Mesendoderm (in vitro differentiated cells): ENCODE results near the gene CELF5. TPM values are rescaled to one million over a fixed set of nuclear protein-coding genes. Genes with fewer than 3 reads are reported as not detected.
A peak's percentile ranks its signal among the peaks of the same experiment; 100 is the strongest.

Experiments used
- DNase-seq: peaks from one replicate; pipeline ENCODE4 v3.0.0; 2013
- H2AK5ac ChIP-seq: 2 replicates; pipeline ENCODE4 v1.6.1; 2013; ENCODE audit warnings: low read length, inconsistent platforms
- H2BK120ac ChIP-seq: 2 replicates; pipeline ENCODE4 v1.6.1; 2013; ENCODE audit warnings: low read depth, mild to moderate bottlenecking, low read length, moderate library complexity, mixed read lengths
- H2BK15ac ChIP-seq: replicated peaks from 2 replicates; pipeline ENCODE4 v1.6.1; 2013; ENCODE audit warnings: low read depth, mild to moderate bottlenecking, moderate library complexity
- H2BK5ac ChIP-seq: 2 replicates; pipeline ENCODE4 v1.6.1; 2013; ENCODE audit warnings: low read length, inconsistent platforms
- H3K18ac ChIP-seq: 2 replicates; pipeline ENCODE4 v1.6.1; 2013; ENCODE audit warnings: mild to moderate bottlenecking, low read length, mixed read lengths
- H3K23ac ChIP-seq: one replicate; pipeline ENCODE4 v1.6.1; 2013; ENCODE audit warnings: low read length
- H3K27ac ChIP-seq: 2 replicates; pipeline ENCODE4 v1.5.1; 2013; ENCODE audit warnings: low read depth, mild to moderate bottlenecking, inconsistent platforms, low read length, moderate library complexity
- H3K27me3 ChIP-seq: 2 replicates; pipeline ENCODE4 v1.6.1; 2013; ENCODE audit warnings: low read length, control low read depth, mild to moderate bottlenecking, inconsistent platforms; ENCODE audit not compliant: insufficient read depth, poor library complexity
- H3K36me3 ChIP-seq: 2 replicates; pipeline ENCODE4 v1.6.1; 2013; ENCODE audit warnings: low read length, inconsistent platforms; ENCODE audit not compliant: control insufficient read depth, insufficient read depth
- H3K4ac ChIP-seq: one replicate; pipeline ENCODE4 v1.6.1; 2013; ENCODE audit warnings: low read depth, mild to moderate bottlenecking, low read length, moderate library complexity
- H3K4me1 ChIP-seq: 2 replicates; pipeline ENCODE4 v1.6.1; 2013; ENCODE audit warnings: low read depth, low read length, inconsistent platforms; ENCODE audit not compliant: control insufficient read depth
- H3K4me2 ChIP-seq: 2 replicates; pipeline ENCODE4 v1.6.1; 2013; ENCODE audit warnings: low read length
- H3K4me3 ChIP-seq: 2 replicates; pipeline ENCODE4 v1.5.1; 2013; ENCODE audit warnings: mild to moderate bottlenecking, low read length
- H3K56ac ChIP-seq: one replicate; pipeline ENCODE4 v1.6.1; 2013; ENCODE audit warnings: low read length
- H3K79me1 ChIP-seq: 2 replicates; pipeline ENCODE4 v1.6.1; 2013; ENCODE audit warnings: low read length, inconsistent platforms
- H3K79me2 ChIP-seq: 2 replicates; pipeline ENCODE4 v1.6.1; 2013; ENCODE audit warnings: mild to moderate bottlenecking, low read length; ENCODE audit not compliant: control insufficient read depth, insufficient read depth
- H3K9ac ChIP-seq: 2 replicates; pipeline ENCODE4 v1.6.1; 2013; ENCODE audit warnings: low read length, inconsistent platforms
- H4K5ac ChIP-seq: one replicate; pipeline ENCODE4 v1.6.1; 2013; ENCODE audit warnings: low read length
- H4K8ac ChIP-seq: one replicate; pipeline ENCODE4 v1.6.1; 2013; ENCODE audit warnings: low read depth, mild to moderate bottlenecking, control low read depth, low read length, moderate library complexity
- WGBS: extraction: QIAGEN DNeasy Blood & Tissue Kit; methylation state at CpG from one replicate; pipeline ENCODE4 v1.1.7; 2013; ENCODE audit warnings: low lambda C conversion rate, missing lambda C conversion rate; ENCODE audit not compliant: insufficient coverage; ENCODE audit errors: extremely low coverage; 5-methylcytosine and 5-hydroxymethylcytosine counted together
- polyA plus RNA-seq, 2 experiments: library from polyadenylated mRNA; stranded (reverse); fragments of 200-250 nt; gene quantifications; one replicate each; pipeline ENCODE4 v1.2.3, GENCODE V29; 2013

CELF5 gene
- 0.65 TPM for polyA plus RNA-seq (2013, experiment 1 of 2)
- 0.73 TPM for polyA plus RNA-seq (2013, experiment 2 of 2)

DNA sequence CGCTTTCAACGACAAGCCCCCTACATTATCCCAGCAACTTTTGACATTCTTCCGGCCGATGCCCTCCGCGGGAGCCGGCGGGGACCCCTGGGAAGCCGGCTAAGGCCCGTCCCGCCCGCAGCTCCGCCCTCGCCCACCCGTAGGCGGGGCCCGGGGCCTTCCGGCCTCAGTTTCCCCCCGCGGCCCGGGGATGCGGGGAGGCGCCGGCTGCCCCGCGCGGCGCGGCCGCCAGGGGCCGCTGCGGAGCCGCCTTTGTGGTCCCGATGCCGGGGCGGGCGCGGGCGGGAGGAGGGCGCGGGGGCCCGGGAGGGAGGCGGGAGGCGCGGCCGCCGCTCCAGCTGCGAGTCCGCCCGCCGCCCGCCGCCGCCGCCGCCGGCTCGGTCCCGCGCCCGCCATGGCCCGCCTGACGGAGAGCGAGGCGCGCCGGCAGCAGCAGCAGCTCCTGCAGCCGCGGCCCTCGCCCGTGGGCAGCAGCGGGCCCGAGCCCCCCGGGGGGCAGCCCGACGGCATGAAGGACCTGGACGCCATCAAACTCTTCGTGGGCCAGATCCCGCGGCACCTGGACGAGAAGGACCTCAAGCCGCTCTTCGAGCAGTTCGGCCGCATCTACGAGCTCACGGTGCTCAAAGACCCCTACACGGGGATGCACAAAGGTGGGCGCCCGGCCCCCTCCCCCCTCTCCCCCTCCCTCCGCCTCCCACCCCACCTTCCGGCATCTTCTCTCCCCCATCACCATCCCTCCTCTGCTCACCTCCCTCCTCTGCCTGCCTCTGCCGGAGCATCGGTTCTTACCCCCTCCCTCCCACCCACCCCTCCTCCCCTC lies at the start of gene CELF5:
Gene CELF5 (plus strand): TSS at position 316 of the 823 bp plus-strand sequence. CDS start 79 bp downstream, at position 395.
- Histone ChIP-seq H3K4me2 (peak within 1 kb of the TSS; percentile 3), H3K18ac (no peak within 1 kb of the TSS), H2AK5ac (no peak within 1 kb of the TSS), H3K4me3 (no peak within 1 kb of the TSS), H3K9ac (no peak within 1 kb of the TSS), H3K79me1 (no peaks in the 10 kb centered on the region), H4K5ac (no peak within 1 kb of the TSS), H3K27ac (no peak within 1 kb of the TSS), H3K36me3 (no peaks in the 10 kb centered on the region), H2BK15ac (no peak within 1 kb of the TSS), H3K27me3 (peaks cover 2% of the 10 kb centered on the region), H3K23ac (no peak within 1 kb of the TSS), H2BK5ac (no peak within 1 kb of the TSS), H3K56ac (peak within 1 kb of the TSS; percentile 44), H3K4ac (no peak within 1 kb of the TSS), H3K79me2 (no peaks in the 10 kb centered on the region), H2BK120ac (no peak within 1 kb of the TSS), H4K8ac (no peak within 1 kb of the TSS), H3K4me1 (no peaks in the 10 kb centered on the region)
- peak; percentile 44 for DNase-seq
- no CpG with 5 or more reads among the region's 94 CpGs for WGBS

DNA sequence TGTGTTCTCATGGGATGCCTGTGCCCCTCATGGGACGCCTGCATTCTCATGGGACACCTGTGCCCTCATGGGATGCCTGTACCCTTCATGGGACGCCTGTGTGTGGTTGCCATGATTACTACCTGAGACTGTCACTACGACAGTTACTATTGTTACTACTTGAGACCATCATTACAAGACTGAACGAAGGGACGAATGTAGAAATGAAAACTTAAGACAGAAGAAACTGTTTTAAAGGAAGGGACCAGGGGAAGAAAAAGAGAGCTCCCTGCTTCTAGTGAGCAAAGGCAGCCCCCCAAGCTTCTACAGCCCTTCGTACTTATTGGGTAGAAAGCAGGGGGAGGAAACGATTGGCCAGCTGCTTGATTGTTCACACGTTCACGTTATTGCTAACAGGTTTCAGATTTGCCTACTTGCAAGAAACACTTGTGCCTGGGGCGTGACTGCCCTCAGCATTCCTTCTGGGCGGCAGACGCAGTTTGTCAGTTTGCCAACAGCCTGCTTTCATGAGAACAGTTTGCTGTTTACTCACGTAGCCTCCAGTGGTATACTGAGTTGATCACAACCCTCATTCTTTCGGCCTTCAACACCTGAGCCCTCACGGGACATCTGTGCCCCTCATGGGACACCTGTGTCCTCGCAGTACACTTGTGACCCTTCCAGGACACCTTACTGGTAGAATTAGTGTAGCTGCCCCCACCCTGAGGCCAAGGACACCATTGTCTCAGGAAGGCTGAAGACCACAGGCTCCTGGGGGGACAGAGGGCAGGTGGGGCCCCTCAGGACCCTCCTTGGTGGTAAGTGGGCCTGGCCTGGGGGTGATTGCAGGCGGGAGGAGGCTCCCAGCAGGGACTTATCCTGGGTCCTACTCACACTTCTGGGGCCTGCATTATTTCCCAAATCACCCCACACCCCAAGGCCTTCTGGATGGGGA lies 48.4 kb upstream of the CELF5 start:
- no peaks in the 10 kb centered on the region for H3K27me3 ChIP-seq
- no peak overlapping the region for H3K23ac ChIP-seq
- H3K18ac ChIP-seq, result no peak overlapping the region
- no peak overlapping the region for H3K9ac ChIP-seq
- DNase-seq, result no peak
- H3K36me3 ChIP-seq, result no peaks in the 10 kb centered on the region
- no peak overlapping the region for H2BK15ac ChIP-seq
- no peaks in the 10 kb centered on the region for H3K79me1 ChIP-seq
- H3K27ac ChIP-seq, result no peak overlapping the region
- H2AK5ac ChIP-seq, result no peak overlapping the region
- no peak overlapping the region for H3K4ac ChIP-seq
- H3K4me1 ChIP-seq, result no peaks in the 10 kb centered on the region
- no peak overlapping the region for H4K5ac ChIP-seq
- no peak overlapping the region for H3K4me2 ChIP-seq
- no CpG with 5 or more reads among the region's 17 CpGs for WGBS
- H3K79me2 ChIP-seq, result no peaks in the 10 kb centered on the region
- H3K56ac ChIP-seq, result no peak overlapping the region
- H4K8ac ChIP-seq, result no peak overlapping the region
- no peak overlapping the region for H3K4me3 ChIP-seq
- no peak overlapping the region for H2BK120ac ChIP-seq
- no peak overlapping the region for H2BK5ac ChIP-seq

DNA sequence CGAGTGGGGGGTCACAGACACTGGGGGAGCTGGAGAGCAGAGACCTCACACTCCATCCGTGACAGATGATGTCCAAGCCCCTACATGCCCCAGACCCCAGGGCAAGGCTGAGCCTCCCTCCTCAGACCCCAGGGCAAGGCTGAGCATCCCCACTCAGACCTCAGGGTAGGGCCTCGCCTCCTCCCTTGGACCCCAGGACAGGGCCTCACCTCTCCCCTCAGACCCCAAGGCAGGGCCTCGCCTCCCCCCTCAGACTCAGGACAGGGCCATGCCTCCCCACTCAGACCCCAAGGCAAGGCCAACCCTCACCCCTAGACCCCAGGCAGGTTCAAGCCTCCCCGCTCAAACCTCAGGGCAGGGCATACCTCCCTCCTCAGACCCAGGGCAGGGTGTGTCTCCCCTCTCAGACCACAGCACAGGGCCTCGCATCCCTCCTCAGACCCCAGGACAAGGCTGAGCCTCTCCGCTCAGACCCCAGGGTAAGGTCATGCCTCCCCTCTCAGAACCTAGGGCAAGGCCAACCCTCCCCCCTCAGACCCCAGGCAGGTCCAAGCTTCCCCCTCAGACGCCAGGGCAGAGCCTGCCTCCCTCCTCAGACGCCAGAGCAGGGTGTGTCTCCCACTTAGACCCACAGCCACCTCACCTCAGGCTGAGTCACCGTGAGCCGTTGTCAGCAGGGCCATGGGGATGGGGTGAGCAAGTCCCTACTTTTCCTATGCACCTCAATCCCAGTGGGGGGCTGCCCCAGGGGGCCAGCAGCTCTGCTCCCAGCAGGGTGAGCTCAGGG lies 47.6 kb upstream of the CELF5 start:
- H3K36me3 ChIP-seq, result no peaks in the 10 kb centered on the region
- H2BK120ac ChIP-seq, result no peak overlapping the region
- DNase-seq, result peak; percentile 49
- H2BK15ac ChIP-seq, result no peak overlapping the region
- no peak overlapping the region for H3K23ac ChIP-seq
- no peak overlapping the region for H3K4me3 ChIP-seq
- WGBS, result no CpG with 5 or more reads among the region's 11 CpGs
- H4K5ac ChIP-seq, result no peak overlapping the region
- H4K8ac ChIP-seq, result no peak overlapping the region
- H3K4ac ChIP-seq, result no peak overlapping the region
- no peaks in the 10 kb centered on the region for H3K79me2 ChIP-seq
- no peak overlapping the region for H2AK5ac ChIP-seq
- H3K18ac ChIP-seq, result no peak overlapping the region
- H3K4me2 ChIP-seq, result no peak overlapping the region
- H3K79me1 ChIP-seq, result no peaks in the 10 kb centered on the region
- no peak overlapping the region for H3K56ac ChIP-seq
- H3K4me1 ChIP-seq, result no peaks in the 10 kb centered on the region
- H2BK5ac ChIP-seq, result no peak overlapping the region
- no peak overlapping the region for H3K27ac ChIP-seq
- H3K27me3 ChIP-seq, result no peaks in the 10 kb centered on the region
- H3K9ac ChIP-seq, result no peak overlapping the region

DNA sequence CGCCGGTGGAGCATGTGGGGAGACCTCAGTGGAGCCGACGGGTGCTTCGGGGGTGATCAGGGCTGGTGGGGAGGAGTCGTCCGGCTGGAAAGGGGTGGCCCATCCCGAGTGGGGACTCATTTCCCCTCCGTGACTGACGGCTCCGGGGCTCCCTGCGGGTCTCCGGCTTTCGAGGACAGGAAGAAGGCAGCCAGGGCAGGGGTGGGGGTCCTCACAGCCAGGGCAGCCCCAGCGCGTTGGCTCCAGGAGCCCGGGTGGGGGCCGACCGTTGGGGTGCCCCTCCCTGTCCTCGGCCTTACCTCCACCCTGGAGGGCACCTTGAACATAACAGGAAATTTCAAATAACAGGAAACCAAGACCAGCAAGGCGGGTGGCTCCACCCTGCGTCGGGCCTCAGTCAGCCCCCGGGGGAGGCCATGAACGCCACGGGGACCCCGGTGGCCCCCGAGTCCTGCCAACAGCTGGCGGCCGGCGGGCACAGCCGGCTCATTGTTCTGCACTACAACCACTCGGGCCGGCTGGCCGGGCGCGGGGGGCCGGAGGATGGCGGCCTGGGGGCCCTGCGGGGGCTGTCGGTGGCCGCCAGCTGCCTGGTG lies 46.0 kb upstream of the CELF5 start, which contains the start of gene S1PR4:
Gene S1PR4 (plus strand): TSS at position 393 of the 596 bp plus-strand sequence. CDS start 24 bp downstream, at position 417.
- Histone ChIP-seq H3K4me2 (no peak within 1 kb of the TSS), H3K4ac (no peak within 1 kb of the TSS), H3K79me2 (no peaks in the 10 kb centered on the region), H3K4me1 (no peaks in the 10 kb centered on the region), H2AK5ac (no peak within 1 kb of the TSS), H3K36me3 (no peaks in the 10 kb centered on the region), H4K8ac (no peak within 1 kb of the TSS), H3K56ac (no peak within 1 kb of the TSS), H2BK5ac (no peak within 1 kb of the TSS), H3K23ac (no peak within 1 kb of the TSS), H3K9ac (no peak within 1 kb of the TSS), H3K79me1 (no peaks in the 10 kb centered on the region), H3K4me3 (no peak within 1 kb of the TSS), H3K27me3 (no peaks in the 10 kb centered on the region), H3K18ac (no peak within 1 kb of the TSS), H3K27ac (no peak within 1 kb of the TSS), H4K5ac (no peak within 1 kb of the TSS), H2BK120ac (no peak within 1 kb of the TSS), H2BK15ac (no peak within 1 kb of the TSS)
- no peak for DNase-seq
- no CpG with 5 or more reads among the region's 42 CpGs for WGBS
